Activated CD4-positive, alpha-beta T cell treated with anti-CD3 and anti-CD28 coated beads for 24 hours (primary cell): ENCODE measurements around the gene TBC1D9.

Experiments used
- DNase-seq, 2 donors: peaks; one replicate each; pipeline ENCODE4 v3.0.0-alpha.2; 2020; ENCODE audit warnings: low read depth in 2 of 2

Gene TBC1D9

DNA sequence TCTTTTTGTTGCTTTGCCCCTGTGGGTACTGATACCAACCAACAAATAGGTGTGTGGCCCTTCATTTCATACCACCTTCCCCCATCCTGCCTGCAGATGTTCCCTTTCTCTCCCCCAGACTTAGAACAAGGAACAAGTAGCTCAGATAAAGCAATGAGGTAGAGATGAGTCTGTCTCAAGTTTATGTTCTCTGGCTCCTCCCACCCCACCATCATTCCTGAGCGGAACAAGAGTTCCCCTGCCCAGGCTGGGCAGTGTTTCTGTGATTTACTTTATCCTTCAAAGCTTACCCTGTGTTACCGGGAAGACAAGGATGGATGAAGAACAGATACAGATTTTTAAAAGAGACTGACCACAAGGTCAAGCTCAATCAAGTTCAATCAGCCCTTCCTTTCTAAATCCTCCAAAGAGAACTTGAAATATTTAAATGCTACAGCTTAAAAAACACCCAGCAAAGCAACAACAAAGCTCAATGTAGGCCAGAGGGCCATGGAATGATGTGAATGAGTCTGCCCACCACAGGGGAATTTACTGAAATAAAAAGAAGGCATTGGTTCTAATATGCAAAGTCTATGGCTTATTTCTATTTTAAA is 107.4 kb downstream of the TBC1D9 start:
- no peak for DNase-seq

DNA sequence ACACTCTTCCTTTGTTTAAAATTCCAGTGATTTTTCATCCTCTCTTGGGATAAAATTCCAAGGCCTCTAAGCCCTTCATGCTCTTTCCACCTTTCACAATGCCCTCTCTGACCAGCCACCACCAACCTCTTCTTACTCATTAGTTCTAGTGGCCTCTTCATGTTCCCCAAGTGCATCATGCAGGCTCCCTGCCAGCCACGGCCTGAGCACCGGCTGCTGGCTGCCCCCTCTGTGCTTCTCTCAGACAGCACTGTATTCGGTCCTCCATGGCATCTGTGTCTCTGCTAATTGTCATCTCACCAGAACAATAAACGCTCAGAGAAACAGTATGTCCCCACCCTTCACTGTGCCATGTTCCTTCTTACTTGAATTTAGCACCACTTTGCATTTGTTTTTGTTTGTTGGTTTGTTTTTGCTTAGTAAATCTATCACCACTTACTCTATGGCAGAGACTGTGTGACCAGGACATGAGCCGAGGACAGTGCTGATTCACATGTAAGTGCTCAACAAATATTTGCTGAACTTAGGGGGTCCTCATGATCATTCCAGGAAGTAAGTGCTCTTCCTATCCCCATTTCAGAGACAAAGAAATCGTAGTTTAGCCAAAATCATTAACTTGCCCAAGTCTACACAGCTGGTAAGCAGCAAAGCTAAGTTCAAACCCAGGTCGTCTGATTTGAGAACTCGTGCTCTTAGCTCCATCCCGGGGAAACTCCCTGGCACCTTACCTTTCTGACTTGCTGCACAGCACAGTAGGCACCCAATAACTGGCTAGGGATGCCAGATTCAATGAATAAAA is 110.4 kb downstream of the TBC1D9 start:
- no peak for DNase-seq

DNA sequence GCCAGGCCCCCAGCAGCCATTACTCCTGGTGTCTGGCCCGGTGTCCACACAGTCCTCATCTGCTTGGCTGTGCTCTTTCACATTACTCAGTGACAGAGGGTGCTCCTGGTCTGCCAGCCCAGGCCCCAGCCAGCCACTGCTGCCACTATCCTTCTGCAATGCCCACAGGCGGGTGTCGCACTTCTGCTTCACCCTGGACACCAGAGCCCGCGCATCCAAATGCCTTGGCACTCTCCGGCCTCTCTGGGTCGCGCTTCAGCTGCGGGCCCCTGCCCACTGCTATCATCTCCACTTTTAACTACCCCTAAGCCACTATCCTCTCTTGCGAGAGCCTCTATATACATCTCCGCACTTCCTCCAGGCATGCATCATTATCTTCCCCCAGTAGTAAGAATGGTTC is 111.0 kb downstream of the TBC1D9 start:
- no peak for DNase-seq

DNA sequence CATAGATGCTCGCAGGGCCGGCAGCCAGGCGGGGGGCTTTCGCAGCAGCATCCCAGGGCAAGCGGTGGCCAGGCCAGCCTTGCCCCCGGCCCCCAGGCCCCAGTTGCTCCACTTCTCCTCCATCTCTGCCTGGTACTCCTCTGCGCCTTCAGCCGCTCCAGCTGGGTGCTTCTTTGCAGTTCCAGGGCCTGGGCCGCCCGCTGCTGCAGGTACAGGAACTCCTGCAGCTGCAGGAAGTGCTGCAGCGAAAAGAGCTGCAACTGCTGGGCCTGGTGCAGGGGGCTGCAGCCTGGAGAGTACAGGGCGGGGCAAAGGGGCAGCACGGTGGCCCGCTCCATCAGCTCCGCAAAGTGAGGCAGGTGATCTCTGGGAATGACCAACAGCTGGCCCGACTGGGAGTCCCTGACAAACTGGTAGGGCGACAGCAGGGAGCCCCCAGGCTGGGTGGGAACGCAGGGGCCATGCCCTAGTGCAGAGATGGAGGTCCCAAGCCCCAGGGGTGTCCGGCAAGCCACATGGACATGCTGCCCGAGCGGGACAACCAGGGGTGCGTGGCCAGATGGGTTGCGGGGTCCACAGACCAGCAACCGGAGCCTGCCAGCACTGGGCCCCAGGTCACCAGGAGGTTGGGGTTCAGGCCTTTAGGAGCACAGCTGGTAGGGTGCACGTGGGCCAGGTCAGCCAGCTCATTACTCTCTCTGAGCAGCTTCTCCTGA is 111.6 kb downstream of the TBC1D9 start:
- DNase-seq = no peak

DNA sequence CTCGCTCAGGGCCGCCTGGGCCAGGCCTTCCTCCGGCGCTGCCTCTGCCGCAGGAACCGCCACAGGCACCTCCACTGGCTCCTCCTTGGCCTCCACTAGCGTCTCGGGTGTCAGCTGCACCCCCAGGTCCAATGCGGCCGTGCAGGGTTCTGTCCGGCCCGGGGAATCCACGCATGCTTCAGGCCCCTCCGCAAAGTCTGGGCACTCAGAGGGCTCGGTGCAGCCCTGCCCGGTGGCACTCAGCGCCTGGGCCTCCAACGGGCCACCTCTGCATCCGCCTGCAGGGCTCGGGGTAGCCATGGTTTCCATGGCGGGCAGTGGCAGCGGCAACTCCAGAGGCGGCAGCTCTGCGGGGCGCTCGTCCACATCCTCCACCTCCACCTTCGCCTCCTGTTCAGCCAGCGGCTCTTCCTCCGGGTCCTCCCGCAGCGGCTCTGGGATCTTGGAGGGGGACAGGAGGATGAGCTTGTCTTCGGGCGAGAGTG is 112.6 kb downstream of the TBC1D9 start:
- DNase-seq = no peak

DNA sequence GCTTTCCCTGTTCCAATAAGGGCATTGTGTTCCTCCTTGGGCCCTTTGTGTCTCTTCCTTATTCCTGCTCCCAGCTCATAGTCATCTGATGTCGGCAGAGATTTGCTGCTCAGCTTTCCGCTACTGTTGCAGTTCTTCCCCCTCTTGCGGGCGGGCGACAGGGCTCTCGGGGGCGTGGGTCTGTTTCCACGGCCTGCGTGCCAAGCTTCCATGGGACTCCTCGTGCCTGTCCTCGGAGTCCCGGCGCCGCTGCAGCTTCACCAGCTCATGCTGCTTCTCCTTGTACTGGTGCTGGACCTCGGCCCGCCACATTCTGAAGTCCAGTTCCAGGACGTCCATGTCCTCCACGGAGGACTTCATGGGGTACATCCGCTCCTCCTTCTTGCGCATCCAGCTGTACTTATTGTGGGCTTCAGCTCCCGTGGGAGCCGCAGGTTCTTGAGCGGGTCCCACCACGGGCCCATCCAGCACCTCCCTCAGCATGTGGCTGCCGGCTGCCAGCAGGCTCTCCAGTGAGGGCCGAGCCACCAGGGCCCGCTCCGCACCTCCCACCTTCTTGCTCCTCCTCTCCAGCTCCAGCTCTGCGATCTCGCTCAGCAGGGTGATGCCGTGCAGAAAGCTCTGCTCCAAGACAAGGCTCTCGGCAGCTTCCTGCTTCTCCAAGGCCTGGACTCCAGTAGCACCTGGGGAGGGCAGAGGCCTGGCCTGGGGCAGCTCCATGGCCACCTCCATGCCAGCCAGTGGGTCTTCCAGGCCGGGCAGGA is 113.3 kb downstream of the TBC1D9 start:
- DNase-seq = no peak

DNA sequence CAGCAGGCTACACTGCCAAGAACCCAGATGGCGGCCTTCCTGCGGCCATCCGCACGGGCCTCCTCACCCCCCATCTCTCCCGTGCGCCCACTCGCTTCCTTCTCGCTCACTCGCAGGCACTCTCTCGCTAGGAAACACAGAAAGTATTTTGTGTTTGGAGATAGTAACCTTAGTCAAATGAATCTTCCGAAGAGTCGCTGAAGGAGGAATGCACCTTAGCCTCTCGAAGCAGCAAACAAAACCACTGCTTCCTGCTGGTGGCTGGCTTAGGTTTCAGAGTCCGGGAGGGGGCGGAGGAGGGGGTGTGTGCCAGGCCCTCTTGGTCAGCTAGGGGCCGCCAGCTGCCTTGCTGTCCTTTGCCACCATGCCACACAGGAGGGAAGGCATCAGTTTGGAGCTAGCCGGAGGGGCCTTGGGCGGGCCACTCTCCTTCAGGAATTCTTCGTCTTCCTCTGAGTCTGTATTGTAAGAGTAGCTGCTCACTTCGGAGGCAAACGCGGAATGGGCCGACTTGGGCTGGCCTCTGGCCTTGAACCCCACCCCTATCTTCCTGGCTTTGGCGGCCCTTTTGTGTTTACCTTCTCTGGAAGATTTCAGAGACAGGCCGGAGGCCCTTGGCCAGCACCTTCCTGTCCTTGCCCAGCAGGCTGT is 114.3 kb downstream of the TBC1D9 start:
- no peak for DNase-seq

DNA sequence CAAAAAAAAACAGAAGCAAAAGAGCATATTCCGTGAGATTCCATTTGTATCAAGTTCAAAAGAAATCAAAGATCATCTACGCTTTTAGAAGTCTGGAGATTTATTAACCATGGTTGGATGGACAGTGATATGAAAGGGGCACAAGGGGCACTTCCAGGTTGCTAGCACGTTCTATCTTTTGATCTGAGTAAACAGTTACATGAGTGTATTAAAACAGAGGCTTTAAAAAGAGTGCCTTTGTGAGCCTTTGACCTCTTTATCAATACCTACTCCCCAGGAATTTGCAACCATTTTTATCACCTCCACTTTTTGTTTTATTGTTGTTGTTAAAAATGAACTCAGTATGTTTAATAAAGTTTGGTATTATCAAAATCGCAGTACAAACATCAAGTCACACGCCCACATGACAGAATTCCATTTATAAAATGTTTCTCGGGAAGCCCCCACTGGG is 115.1 kb downstream of the TBC1D9 start:
- DNase-seq = no peak

DNA sequence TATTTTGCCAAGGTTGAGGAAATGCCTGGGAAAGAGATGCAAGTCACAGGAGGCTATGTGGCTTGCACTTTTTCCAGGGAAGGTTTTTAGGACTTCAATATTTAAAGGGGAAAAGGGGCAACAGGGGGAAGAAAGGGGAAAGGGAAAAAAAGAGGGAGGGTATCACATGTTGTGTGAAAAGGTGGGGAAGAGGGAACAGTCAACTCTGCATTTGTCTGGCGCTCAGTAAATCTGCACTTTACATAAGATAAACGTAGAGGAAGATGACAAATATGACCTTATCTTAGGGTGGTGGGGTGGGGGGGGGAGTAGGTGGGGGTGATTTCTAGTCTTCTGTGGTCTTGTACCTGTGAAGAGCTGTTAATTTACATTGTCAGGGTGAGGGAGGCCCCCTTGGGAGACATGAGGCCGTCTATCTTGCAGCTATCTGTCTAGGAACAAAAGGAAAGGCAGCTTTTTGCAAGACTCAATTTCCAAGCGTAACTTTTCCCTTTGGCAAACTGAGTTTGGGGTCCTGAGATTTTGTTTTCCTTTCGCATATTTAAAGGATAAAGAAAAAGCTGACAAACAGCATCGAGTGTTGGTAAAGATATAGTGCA is 115.9 kb downstream of the TBC1D9 start:
- no peak for DNase-seq

GRCh38 chr4:140639066-140639465 is 117.1 kb downstream of the TBC1D9 start:
- no peak for DNase-seq

- DNase-seq = peak in 1 of 2 donors; percentile 22
Measured at GRCh38 chr4:140637836-140638235, 118.3 kb downstream of the TBC1D9 start.

DNA sequence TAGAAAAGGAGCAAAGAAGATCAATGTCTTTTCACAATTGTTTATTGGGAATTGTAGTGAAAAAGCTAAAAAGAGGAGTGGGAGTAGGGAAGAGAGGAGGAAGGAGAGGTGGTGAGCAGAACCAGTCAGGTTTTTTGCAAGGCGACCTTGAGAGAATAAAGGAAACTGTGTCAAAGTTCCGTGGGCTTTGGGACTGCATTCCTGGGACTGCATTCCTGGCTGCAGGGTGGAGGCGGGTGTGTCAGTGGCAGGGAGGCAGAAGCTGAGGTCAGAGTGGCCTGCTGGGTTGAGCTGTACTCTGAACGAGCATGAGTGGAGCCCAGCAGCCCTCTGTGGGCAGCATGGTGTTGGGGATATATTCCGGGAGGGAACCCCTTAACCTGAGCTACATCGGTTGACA is 120.6 kb downstream of the TBC1D9 start:
- DNase-seq = no peak

- no peak for DNase-seq
Measured at GRCh38 chr4:140633951-140634350, 122.2 kb downstream of the TBC1D9 start.

DNA sequence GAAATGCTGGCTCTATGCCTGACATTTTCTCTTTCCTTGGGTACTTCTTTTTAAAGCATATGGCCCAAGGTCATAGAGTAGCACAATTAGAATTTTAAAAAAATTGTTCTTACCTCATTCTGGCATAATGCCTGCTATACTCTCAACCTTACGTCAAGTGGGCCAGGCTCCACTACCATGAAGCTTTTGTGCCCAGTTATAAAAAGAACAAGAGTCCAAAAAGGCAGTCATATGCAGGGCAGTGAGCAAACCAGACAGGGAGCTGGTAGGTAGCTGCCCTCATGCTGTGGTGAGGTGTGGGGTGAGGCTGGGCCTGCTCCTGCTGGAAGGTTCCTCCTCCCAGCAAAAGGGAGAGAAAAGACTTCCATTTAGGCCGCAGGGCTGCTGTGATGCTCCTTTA is 123.1 kb downstream of the TBC1D9 start:
- DNase-seq = no peak

- DNase-seq = no peak
Measured at GRCh38 chr4:140630246-140630645, 125.9 kb downstream of the TBC1D9 start.

DNA sequence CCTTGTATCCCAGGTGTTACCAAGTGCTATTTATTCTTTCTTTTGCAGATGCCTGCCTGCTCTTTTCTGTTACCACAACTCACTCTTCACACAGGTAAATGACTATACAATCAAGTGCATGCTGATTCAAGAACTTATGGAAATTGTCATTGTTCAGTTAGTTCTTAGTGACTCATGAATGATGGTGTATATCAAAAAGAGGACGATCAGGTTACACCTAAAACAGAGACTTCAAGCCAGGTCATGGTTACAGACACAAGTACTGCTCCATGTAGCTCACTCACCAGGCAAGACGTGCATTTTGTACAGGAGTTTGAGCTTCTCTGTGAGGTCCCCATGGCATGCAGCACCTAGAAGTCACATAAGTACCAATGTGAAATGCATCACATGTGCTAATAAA is 128.2 kb downstream of the TBC1D9 start:
- DNase-seq = no peak

DNA sequence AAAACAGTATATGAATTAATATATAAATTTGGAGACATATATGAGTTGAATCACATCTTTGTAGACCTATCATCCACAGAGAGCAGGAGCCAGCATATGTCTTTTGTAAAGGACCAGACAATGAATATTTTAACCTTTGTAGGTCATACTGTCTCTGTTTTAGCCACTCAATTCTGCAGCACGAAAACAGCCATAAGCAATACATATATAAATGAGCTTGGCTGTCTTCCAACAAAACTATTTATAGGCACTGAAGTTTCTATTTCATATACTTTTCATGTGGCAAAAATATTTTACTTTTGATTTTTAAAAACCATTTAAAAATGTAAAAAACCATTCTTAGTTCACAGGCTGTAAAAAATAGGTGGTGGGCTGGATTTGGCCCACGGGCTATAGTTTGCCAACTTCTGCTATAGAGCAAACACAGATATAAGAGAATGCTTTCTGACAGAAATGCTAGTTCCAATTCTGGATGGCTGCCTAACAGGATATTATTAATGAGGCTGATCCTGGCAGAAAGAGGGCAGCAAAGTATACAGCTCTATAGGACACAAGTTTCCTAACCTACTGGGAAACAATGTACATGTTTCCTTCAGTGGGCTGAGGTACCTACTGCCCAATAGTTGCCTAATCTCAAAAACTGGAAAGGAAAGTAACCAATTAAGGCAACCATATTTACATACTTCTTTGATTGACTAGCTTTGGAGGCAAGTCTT is 129.4 kb downstream of the TBC1D9 start:
- DNase-seq = no peak

DNA sequence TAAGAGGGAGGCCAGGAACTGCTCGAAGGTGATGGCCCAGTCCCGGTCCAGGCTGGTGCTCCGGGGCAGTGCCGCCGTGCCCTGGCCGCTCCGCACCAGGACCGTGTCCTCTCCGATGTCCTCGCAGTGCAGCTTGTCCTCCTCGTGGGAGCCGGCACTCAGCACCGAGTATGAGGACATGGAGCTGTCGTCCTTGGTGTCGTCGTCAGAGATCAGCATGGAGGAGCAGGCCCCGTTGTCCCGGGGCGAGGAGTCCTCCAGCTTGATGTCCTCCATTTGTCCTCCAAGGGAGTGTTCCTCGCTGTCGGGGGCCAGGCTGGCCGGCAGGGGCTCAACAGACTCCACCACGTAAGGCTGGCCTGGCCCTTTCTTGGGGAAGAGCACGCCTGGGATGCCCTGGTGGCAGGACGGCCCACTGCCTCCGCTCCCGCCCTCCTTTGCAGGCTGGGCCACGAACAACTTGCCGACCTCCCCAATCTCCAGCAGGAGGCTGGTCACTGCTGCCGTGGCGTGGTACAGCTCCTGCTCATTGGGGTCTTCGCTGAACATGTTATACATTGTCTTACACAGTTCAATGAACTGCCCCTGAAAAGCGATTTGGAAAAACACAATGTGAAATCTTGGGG is 133.7 kb downstream of the TBC1D9 start:
- DNase-seq = no peak

DNA sequence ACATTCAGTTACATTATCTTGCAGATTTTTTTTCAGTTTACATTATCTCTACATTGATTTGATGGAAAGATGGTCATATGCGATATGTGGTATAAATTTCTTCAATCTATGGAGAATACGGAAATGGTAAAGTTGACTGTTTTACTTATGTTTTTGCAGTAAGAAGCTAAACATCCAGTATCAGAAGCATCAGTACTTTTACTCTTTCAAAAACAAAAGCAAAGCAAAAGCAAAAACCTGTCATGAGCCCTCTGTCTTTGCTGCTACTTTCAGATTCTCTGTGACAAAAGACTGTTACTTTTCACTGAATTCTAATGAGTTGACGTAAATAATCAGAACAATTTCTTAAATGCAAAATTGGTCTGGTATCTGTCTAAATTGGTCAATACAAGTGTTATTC is 135.0 kb downstream of the TBC1D9 start:
- DNase-seq = no peak
